Loucy (cell line): ENCODE data around the gene EARS2.
"Not testable (repeated sequence)": the region's sequence is repeated elsewhere in the genome, so short reads cannot be mapped to it uniquely, and the experiment has no call there.

ENCODE experiments used
- H2AFZ ChIP-seq: fragments of 200-600 bp; sonication (generic); 2 replicates; pipeline ENCODE4 v1.6.0; 2016; ENCODE audit warnings: antibody characterized with exemption, mild to moderate bottlenecking, low read length, moderate library complexity
- H3F3A ChIP-seq: fragments of 200-600 bp; 2 replicates; pipeline ENCODE4 v1.6.0; 2016; ENCODE audit warnings: antibody characterized with exemption, low read depth, mild to moderate bottlenecking
- H3K27me3 ChIP-seq: fragments of 200-600 bp; sonication (generic); 2 replicates; pipeline ENCODE4 v1.6.1; 2014; ENCODE audit warnings: low read length, mild to moderate bottlenecking; ENCODE audit not compliant: insufficient read depth, poor library complexity, severe bottlenecking
- H3K36me3 ChIP-seq: fragments of 200-600 bp; sonication (generic); 2 replicates; pipeline ENCODE4 v1.6.1; 2016; ENCODE audit warnings: low read length; ENCODE audit not compliant: insufficient read depth
- H3K4me1 ChIP-seq: fragments of 200-600 bp; sonication (generic); 2 replicates; pipeline ENCODE4 v1.5.1; 2014; ENCODE audit warnings: low read length, mild to moderate bottlenecking; ENCODE audit not compliant: insufficient read depth, poor library complexity, severe bottlenecking
- H3K4me2 ChIP-seq: fragments of 200-600 bp; sonication (generic); 2 replicates; pipeline ENCODE4 v1.6.0; 2014; ENCODE audit warnings: antibody characterized with exemption, low read length, low read depth, mild to moderate bottlenecking; ENCODE audit not compliant: poor library complexity, severe bottlenecking
- H3K4me3 ChIP-seq: fragments of 200-600 bp; sonication (generic); 2 replicates; pipeline ENCODE4 v1.5.1; 2014; ENCODE audit warnings: low read length, mild to moderate bottlenecking, mixed read lengths; ENCODE audit not compliant: poor library complexity, severe bottlenecking
- H3K79me2 ChIP-seq: fragments of 200-600 bp; sonication (generic); 2 replicates; pipeline ENCODE4 v1.6.1; 2014; ENCODE audit warnings: low read length; ENCODE audit not compliant: insufficient read depth
- H3K9ac ChIP-seq: fragments of 200-600 bp; sonication (generic); 2 replicates; pipeline ENCODE4 v1.6.0; 2014; ENCODE audit warnings: mild to moderate bottlenecking, low read depth, low read length, moderate library complexity; ENCODE audit not compliant: poor library complexity, severe bottlenecking
- H3K9me2 ChIP-seq: fragments of 200-600 bp; sonication (generic); replicated peaks from 2 replicates; pipeline ENCODE4 v1.6.1; 2016; ENCODE audit warnings: low read depth, low read length, mixed read lengths
- H3K9me3 ChIP-seq: fragments of 200-600 bp; sonication (generic); 2 replicates; pipeline ENCODE4 v1.6.1; 2014; ENCODE audit warnings: mild to moderate bottlenecking, antibody characterized with exemption, low read length, low read depth; ENCODE audit not compliant: insufficient read depth
- H4K20me1 ChIP-seq: fragments of 200-600 bp; sonication (generic); 2 replicates; pipeline ENCODE4 v1.6.0; 2014; ENCODE audit warnings: antibody characterized with exemption, low read length, mild to moderate bottlenecking; ENCODE audit not compliant: insufficient read depth, poor library complexity, severe bottlenecking
- EZH2phosphoT487 ChIP-seq: fragments of 200-600 bp; IDR thresholded peaks from 2 replicates; pipeline ENCODE4 v1.6.1; 2018; ENCODE audit warnings: antibody characterized with exemption, mild to moderate bottlenecking, moderate library complexity, borderline replicate concordance
- TF ChIP-seq, protein P1 (sequence below): fragments of 200-600 bp; sonication (generic); conservative IDR thresholded peaks from 2 replicates; pipeline ENCODE4 v1.5.1; 2014; ENCODE audit warnings: mild to moderate bottlenecking, antibody characterized with exemption, low read length

The EARS2 gene

DNA sequence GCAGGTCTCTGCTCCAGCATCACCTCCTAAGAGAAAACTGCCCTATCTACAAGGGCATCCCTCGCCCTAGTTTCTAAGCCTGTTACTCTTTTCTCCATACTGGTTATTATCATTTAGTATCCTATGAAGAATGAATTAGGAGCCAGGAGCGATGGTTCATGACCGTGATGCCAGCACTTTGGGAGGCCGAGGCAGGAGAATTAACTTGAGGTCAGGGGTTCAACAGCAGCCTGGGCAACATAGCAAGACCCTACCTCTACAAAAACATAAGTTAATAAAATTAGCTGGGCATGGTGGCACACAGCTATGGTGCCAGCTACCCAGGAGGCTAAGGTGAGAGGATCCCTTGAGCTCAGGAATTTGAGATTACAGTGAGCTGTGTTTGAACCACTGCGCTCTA lies 7.2 kb downstream of the EARS2 start:
- no peaks in the 10 kb centered on the region for H3K9me2 ChIP-seq
- H3K9me3 ChIP-seq: no peaks in the 10 kb centered on the region
- H3K4me3 ChIP-seq: no peak overlapping the region
- H3K4me2 ChIP-seq: no peak overlapping the region
- no peaks in the 10 kb centered on the region for H3F3A ChIP-seq
- peaks cover 18% of the 10 kb centered on the region; the same call in 1 of the 2 replicates for H3K36me3 ChIP-seq
- H4K20me1 ChIP-seq: no peaks in the 10 kb centered on the region
- H3K4me1 ChIP-seq: peaks cover 7% of the 10 kb centered on the region
- H3K79me2 ChIP-seq: no peaks in the 10 kb centered on the region
- no peak overlapping the region for H2AFZ ChIP-seq
- no peaks in the 10 kb centered on the region for H3K27me3 ChIP-seq
- TF ChIP-seq EZH2phosphoT487: no peak
- TF ChIP-seq, protein P1, sequence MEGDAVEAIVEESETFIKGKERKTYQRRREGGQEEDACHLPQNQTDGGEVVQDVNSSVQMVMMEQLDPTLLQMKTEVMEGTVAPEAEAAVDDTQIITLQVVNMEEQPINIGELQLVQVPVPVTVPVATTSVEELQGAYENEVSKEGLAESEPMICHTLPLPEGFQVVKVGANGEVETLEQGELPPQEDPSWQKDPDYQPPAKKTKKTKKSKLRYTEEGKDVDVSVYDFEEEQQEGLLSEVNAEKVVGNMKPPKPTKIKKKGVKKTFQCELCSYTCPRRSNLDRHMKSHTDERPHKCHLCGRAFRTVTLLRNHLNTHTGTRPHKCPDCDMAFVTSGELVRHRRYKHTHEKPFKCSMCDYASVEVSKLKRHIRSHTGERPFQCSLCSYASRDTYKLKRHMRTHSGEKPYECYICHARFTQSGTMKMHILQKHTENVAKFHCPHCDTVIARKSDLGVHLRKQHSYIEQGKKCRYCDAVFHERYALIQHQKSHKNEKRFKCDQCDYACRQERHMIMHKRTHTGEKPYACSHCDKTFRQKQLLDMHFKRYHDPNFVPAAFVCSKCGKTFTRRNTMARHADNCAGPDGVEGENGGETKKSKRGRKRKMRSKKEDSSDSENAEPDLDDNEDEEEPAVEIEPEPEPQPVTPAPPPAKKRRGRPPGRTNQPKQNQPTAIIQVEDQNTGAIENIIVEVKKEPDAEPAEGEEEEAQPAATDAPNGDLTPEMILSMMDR: no peak
- no peak overlapping the region for H3K9ac ChIP-seq

DNA sequence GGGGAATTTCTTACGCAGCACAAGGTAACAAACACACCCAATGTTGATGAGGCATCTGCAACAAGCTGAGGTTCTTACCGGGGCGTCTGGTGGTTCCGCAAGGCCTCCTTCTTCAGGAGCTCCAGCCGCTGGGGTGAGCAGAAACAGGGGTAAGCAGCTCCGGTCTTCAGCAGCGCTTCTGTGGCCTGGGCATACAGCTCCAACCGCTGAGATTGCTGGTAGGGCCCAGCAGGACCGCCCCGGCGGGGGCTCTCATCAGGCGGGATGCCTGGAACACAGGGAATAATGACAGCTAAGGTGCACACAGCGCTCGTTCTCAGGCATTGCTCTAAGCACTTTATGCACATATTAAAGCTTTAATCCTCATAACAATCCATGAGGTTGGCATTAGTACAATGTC lies 12.7 kb downstream of the EARS2 start:
- Histone ChIP-seq H3F3A (no peaks in the 10 kb centered on the region), H3K9ac (no peak overlapping the region), H3K9me3 (no peaks in the 10 kb centered on the region), H3K4me1 (no peaks in the 10 kb centered on the region), H2AFZ (no peak overlapping the region), H4K20me1 (no peaks in the 10 kb centered on the region), H3K4me2 (no peak overlapping the region), H3K79me2 (no peaks in the 10 kb centered on the region), H3K27me3 (no peaks in the 10 kb centered on the region), H3K9me2 (no peaks in the 10 kb centered on the region), H3K36me3 (peaks cover 9% of the 10 kb centered on the region; the same call in 1 of the 2 replicates), H3K4me3 (no peak overlapping the region)
- TF ChIP-seq, protein P1: no peak
- TF ChIP-seq EZH2phosphoT487: no peak

DNA sequence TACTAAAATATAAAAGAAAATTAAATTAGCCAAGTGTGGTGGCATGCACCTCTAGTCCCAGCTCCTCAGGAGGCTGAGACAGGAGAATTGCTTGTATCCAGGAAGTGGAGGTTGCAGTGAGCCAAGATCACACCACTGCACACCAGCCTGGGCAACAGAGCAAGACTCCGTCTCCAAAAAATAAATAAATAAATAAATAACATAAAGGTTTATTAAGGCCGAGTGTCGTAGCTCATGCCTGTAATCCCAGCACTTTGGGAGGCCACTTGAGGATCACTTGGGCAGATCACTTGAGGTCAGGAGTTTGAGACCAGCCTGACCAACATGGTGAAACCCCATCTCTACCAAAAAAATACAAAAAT lies 16.4 kb downstream of the EARS2 start:
- not testable (repeated sequence) for H3K9me3 ChIP-seq, H3K36me3 ChIP-seq, H3F3A ChIP-seq, H4K20me1 ChIP-seq, H3K4me1 ChIP-seq, H3K27me3 ChIP-seq, H3K4me2 ChIP-seq, H3K4me3 ChIP-seq, H3K79me2 ChIP-seq, H3K9ac ChIP-seq, H3K9me2 ChIP-seq, H2AFZ ChIP-seq

DNA sequence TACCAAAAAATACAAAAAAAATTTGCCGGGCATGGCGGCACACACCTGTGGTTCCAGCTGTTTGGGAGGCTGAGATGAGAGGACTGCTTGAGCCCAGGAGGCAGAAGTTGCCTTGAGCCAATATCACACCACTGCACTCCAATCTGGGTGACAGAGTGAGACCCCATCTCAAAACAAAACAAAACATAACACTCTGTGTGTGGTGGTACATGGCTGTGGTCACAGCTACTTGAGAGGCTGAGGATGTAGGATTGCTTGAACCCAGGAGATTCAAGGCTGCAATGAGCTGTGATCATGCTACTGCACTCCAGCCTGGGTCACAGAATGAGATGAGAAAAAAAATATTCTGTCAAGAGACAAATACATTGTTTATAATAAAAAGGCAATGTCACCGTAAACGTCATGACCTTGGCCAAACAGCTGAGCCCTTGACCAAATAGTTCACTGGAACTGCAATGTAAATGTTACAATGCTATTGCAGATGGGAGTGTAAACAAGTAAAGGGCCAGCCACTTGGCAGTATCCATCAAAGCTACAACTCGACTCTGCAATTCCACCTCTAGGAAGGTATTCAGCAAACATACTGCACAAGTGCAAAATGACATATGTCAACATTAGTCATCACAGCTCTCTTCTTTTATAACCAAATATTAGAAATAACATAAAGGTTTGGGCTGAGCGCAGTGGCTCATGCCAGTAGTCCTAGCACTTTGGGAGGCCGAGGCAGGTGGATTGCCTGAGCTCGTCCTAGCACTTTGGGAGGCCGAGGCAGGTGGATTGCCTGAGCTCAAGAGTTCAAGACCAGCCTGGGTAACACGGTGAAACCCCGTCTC lies 16.9 kb downstream of the EARS2 start:
- peaks cover 5% of the 10 kb centered on the region; the same call in 1 of the 2 replicates for H3K36me3 ChIP-seq
- no peaks in the 10 kb centered on the region for H3K9me3 ChIP-seq
- no peaks in the 10 kb centered on the region for H3K4me1 ChIP-seq
- no peak overlapping the region for H3K9ac ChIP-seq
- H2AFZ ChIP-seq: no peak overlapping the region
- no peaks in the 10 kb centered on the region for H3K27me3 ChIP-seq
- H3K9me2 ChIP-seq: no peaks in the 10 kb centered on the region
- no peak overlapping the region for H3K4me3 ChIP-seq
- no peaks in the 10 kb centered on the region for H3F3A ChIP-seq
- H4K20me1 ChIP-seq: no peaks in the 10 kb centered on the region
- H3K4me2 ChIP-seq: no peak overlapping the region
- TF ChIP-seq, protein P1: no peak
- TF ChIP-seq EZH2phosphoT487: no peak
- no peaks in the 10 kb centered on the region for H3K79me2 ChIP-seq
